HG03175 (cell line): ENCODE results near the gene CCDC92.

Source experiments
- ATAC-seq: cut with Tn5 transposase; IDR thresholded peaks from one replicate; pipeline ENCODE4 v1.9.1; 2021; ENCODE audit warnings: mild to moderate bottlenecking, moderate library complexity; ENCODE audit not compliant: unreplicated experiment

The CCDC92 gene

GRCh38 chr12:123891516-123892179 lies 81.0 kb downstream of the CCDC92 start:
- no peak for ATAC-seq

- no peak for ATAC-seq
Observed at GRCh38 chr12:123891011-123891410, 81.6 kb downstream of the CCDC92 start.

- no peak for ATAC-seq
Observed at GRCh38 chr12:123890536-123890902, 82.1 kb downstream of the CCDC92 start.

GRCh38 chr12:123889848-123890535 lies 82.6 kb downstream of the CCDC92 start:
- ATAC-seq, result no peak

- no peak for ATAC-seq
Observed at GRCh38 chr12:123888989-123889388, 83.6 kb downstream of the CCDC92 start.

GRCh38 chr12:123886931-123887582 lies 85.6 kb downstream of the CCDC92 start:
- ATAC-seq, result no peak

- ATAC-seq, result no peak
Observed at GRCh38 chr12:123886258-123886657, 86.4 kb downstream of the CCDC92 start.
